Spleen (tissue), 11 donors: ENCODE results near the gene TAS2R60. TPM values are rescaled to one million over a fixed set of nuclear protein-coding genes. Genes with fewer than 3 reads are reported as not detected.
"Not testable (repeated sequence)": the region's sequence is repeated elsewhere in the genome, so short reads cannot be mapped to it uniquely, and the experiment has no call there.

Experiments used
- DNase-seq: peaks from one replicate; pipeline ENCODE4 v3.0.0-alpha.2; 2020
- H3K27ac ChIP-seq, 8 donors: fragments of 200-600 bp; sonication (generic) in 7 of 8; 1 replicate in 4 of 8; 2 replicates in 4 of 8; pipeline versions ENCODE4 v1.5.0 to v1.8.0; 2016 to 2021; ENCODE audit warnings: inconsistent platforms in 4 of 8, mild to moderate bottlenecking in 4 of 8, moderate library complexity in 1 of 8
- H3K27me3 ChIP-seq, 7 donors: fragments of 200-600 bp; sonication (generic) in 6 of 7; replicated peaks in 1 of 7; 1 replicate in 4 of 7; 2 replicates in 3 of 7; pipeline versions ENCODE4 v1.5.0 to v1.8.0; 2016 to 2021; ENCODE audit warnings: inconsistent platforms in 3 of 7, mild to moderate bottlenecking in 1 of 7
- H3K36me3 ChIP-seq, 6 donors: fragments of 200-600 bp; sonication (generic) in 5 of 6; 1 replicate in 4 of 6; 2 replicates in 2 of 6; pipeline versions ENCODE4 v1.5.0 to v1.8.0; 2016 to 2021; ENCODE audit warnings: inconsistent platforms in 2 of 6
- H3K4me1 ChIP-seq, 6 donors: fragments of 200-600 bp; sonication (generic) in 5 of 6; 1 replicate in 3 of 6; 2 replicates in 3 of 6; pipeline versions ENCODE4 v1.5.0 to v1.8.0; 2016 to 2021; ENCODE audit warnings: inconsistent platforms in 3 of 6
- H3K4me3 ChIP-seq, 8 donors: fragments of 200-600 bp; sonication (generic) in 7 of 8; 1 replicate in 4 of 8; 2 replicates in 4 of 8; pipeline versions ENCODE4 v1.5.0 to v1.8.0; 2016 to 2021; ENCODE audit warnings: inconsistent platforms in 4 of 8, mild to moderate bottlenecking in 4 of 8, moderate library complexity in 2 of 8
- H3K9me3 ChIP-seq, 8 donors: fragments of 200-600 bp; sonication (generic) in 7 of 8; 1 replicate in 4 of 8; 2 replicates in 4 of 8; pipeline versions ENCODE4 v1.5.0 to v1.8.0; 2016 to 2021; ENCODE audit warnings: inconsistent platforms in 4 of 8
- POLR2A ChIP-seq, 3 donors: fragments of 450-650 bp; IDR thresholded peaks; one replicate each; pipeline ENCODE4 v1.5.1; 2017; ENCODE audit warnings: antibody characterized with exemption in 3 of 3, mild to moderate bottlenecking in 1 of 3
- POLR2AphosphoS5 ChIP-seq, 3 donors: sonication (generic); formaldehyde crosslinking; IDR thresholded peaks; one replicate each; pipeline ENCODE4 v1.5.1; 2017; ENCODE audit warnings: antibody characterized with exemption in 3 of 3
- WGBS, 5 donors: extraction: QIAGEN DNeasy Blood & Tissue Kit in 3 of 5; methylation state at CpG; one replicate each; pipeline versions ENCODE4 v1.1.5 to v1.1.7; 2013 to 2018; 5-methylcytosine and 5-hydroxymethylcytosine counted together
- intact Hi-C: fragments of 100-400 bp; cut with DNase I; formaldehyde crosslinking; loops from one replicate; pipeline ENCODE4 v1.15.0; 2023; ENCODE audit warnings: low total_unique reads
- polyA plus RNA-seq, 3 donors: library from polyadenylated mRNA; stranded (reverse); fragments of 200-250 nt; gene quantifications; one replicate each; pipeline ENCODE4 v1.2.1, GENCODE V29; 2013
- total RNA-seq, 7 donors: library from RNA; depleted of rRNA in 3 of 7; stranded (reverse); fragments of >200 nt in 3 of 7; fragmentation: NEBNext Ultra II Directional in 4 of 7; extraction: Animal tissue kit (Norgen Biotek cat#: 25700) in 4 of 7; gene quantifications; one replicate each; pipeline versions ENCODE4 v1.1.0 to v1.2.1, GENCODE V29; 2016 to 2021
- TF ChIP-seq, protein P1 (sequence below), 11 experiments: fragments of 200-600 bp in 7 of 11; fragments of 450-650 bp in 4 of 11; sonication (generic) in 4 of 11; IDR thresholded peaks in 8 of 11; conservative IDR thresholded peaks in 3 of 11; 1 replicate in 7 of 11; 2 replicates in 4 of 11; pipeline versions ENCODE4 v1.4.0 to v1.8.0; 2016 to 2021; ENCODE audit warnings: antibody characterized with exemption in 11 of 11, inconsistent platforms in 4 of 11, mild to moderate bottlenecking in 1 of 11
- donor health status: healthy with polysubstance abuse.
- donor health status: DM: no; HTN: no; CAD: no; lungs with moderate emphysema.
- donor health status: DM: no; HTN: no; CAD: no.
- donor health status: Bipolar disorder and iron deficiency.
- donor health status: healthy.
- donor health status: DM: no; HTN: no; CAD: no.
- donor health status: DM: yes; HTN: yes; CAD: no.

Gene TAS2R60
- total and polyA plus RNA-seq, 10 donors = 0.30 to 2.2 (median 0.85) TPM; not detected in 5

DNA sequence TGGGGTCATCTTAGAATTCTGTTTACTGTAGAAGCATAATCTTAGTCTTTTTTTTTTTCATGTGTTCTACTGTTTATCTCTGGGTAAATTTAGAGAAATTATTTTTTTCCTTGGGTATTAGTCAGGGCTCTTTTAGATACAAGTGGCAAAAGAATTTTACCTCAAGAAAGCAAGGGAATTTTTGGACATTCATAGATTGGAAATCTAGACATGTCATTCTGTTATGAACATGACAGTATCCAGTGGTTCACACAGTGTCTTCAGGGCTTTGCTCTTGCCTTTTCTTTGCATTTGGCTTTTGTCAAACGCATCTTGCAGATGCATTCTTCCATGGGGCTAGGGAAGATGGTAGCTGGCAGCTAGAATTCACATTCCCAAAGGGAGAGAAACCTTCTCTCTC lies 20.7 kb downstream of the TAS2R60 start:
- no peak overlapping the region for H3K27ac ChIP-seq
- H3K9me3 ChIP-seq = peaks cover 0 to 13% (median 2%) of the 10 kb centered on the region in 8 donors
- H3K4me1 ChIP-seq = no peaks in the 10 kb centered on the region
- H3K27me3 ChIP-seq = no peaks in the 10 kb centered on the region
- TF ChIP-seq POLR2AphosphoS5 (IDR thresholded peaks at IDR 0.05) (no peak), POLR2A (IDR thresholded peaks at IDR 0.05) (no peak)
- TF ChIP-seq, protein P1, sequence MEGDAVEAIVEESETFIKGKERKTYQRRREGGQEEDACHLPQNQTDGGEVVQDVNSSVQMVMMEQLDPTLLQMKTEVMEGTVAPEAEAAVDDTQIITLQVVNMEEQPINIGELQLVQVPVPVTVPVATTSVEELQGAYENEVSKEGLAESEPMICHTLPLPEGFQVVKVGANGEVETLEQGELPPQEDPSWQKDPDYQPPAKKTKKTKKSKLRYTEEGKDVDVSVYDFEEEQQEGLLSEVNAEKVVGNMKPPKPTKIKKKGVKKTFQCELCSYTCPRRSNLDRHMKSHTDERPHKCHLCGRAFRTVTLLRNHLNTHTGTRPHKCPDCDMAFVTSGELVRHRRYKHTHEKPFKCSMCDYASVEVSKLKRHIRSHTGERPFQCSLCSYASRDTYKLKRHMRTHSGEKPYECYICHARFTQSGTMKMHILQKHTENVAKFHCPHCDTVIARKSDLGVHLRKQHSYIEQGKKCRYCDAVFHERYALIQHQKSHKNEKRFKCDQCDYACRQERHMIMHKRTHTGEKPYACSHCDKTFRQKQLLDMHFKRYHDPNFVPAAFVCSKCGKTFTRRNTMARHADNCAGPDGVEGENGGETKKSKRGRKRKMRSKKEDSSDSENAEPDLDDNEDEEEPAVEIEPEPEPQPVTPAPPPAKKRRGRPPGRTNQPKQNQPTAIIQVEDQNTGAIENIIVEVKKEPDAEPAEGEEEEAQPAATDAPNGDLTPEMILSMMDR (IDR thresholded peaks at IDR 0.05 in 8 of 11, conservative IDR thresholded peaks at IDR 0.05 in 3 of 11) = no peak
- intact Hi-C loops = no loop called here
- WGBS, 5 donors = 65 to 89% (median 77%) methylated on average over 1 of the region's 1 CpG
- H3K4me3 ChIP-seq = no peak overlapping the region
- DNase-seq = no peak
- H3K36me3 ChIP-seq = no peaks in the 10 kb centered on the region

DNA sequence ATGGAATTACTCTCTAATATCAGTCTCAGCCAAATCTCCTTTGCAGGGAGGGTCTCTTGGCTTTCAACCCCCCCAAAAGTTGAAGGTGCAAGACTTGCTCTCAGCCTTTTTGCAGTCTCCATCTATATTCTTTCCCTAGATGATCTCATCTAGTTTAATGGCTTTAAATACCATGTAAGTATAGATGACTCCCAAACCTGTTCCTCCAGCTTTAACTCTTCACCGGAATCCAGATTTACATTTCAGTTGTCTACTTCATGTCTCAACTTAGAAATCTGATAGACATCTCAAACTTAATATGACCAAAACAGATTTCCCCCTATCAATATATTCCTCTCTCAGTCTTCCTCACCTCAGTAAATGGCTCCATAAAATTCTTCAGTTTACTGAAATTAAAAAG lies 24.5 kb downstream of the TAS2R60 start:
- no peaks in the 10 kb centered on the region for H3K36me3 ChIP-seq
- H3K4me1 ChIP-seq = no peaks in the 10 kb centered on the region
- no peaks in the 10 kb centered on the region for H3K27me3 ChIP-seq
- DNase-seq = no peak
- WGBS, 5 donors = 94 to 100% (median 100%) methylated on average over 1 of the region's 1 CpG
- peaks cover 0 to 17% (median 13%) of the 10 kb centered on the region in 8 donors for H3K9me3 ChIP-seq
- H3K4me3 ChIP-seq = no peak overlapping the region
- intact Hi-C loops = no loop called here
- no peak for TF ChIP-seq POLR2AphosphoS5 (IDR thresholded peaks at IDR 0.05)
- TF ChIP-seq, protein P1 (IDR thresholded peaks at IDR 0.05 in 8 of 11, conservative IDR thresholded peaks at IDR 0.05 in 3 of 11) = no peak
- TF ChIP-seq POLR2A (IDR thresholded peaks at IDR 0.05) = no peak
- H3K27ac ChIP-seq = no peak overlapping the region

DNA sequence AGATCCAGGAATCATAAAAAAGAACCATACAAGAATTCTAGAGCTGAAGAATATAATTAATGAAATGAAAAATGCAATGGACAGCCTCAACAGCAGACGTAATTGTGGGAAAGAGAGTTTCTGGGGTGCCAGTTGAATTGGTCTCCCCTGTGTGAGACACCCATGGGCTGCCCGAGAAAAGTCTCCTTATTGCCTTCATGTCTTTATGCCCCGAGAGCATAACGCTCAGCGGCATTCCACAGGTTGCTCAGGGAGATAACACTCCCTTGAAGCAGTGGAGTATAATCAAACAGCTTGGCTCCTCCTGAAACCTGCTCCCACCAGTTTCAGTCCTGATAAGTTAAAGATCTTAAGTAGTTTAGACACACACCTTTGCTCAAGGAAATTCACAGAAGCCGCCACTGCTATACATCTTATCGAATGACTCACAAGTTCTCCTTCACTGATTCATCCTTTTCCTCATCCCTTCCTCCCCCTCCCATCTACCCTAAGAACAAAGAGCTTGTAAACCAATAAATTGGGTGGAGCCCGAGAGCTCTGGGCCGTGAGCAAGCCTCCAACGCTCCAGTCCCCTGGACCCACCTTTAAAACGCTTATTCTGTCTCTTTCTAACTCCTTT lies 28.9 kb downstream of the TAS2R60 start:
- H3K4me3 ChIP-seq, H3K27me3 ChIP-seq, intact Hi-C loops, DNase-seq, H3K27ac ChIP-seq, H3K4me1 ChIP-seq, H3K36me3 ChIP-seq: not testable (repeated sequence)
- peaks cover 0 to 21% (median 17%) of the 10 kb centered on the region in 8 donors for H3K9me3 ChIP-seq
- WGBS, 5 donors = 88 to 92% (median 90%) methylated on average over 11 of the region's 11 CpGs

DNA sequence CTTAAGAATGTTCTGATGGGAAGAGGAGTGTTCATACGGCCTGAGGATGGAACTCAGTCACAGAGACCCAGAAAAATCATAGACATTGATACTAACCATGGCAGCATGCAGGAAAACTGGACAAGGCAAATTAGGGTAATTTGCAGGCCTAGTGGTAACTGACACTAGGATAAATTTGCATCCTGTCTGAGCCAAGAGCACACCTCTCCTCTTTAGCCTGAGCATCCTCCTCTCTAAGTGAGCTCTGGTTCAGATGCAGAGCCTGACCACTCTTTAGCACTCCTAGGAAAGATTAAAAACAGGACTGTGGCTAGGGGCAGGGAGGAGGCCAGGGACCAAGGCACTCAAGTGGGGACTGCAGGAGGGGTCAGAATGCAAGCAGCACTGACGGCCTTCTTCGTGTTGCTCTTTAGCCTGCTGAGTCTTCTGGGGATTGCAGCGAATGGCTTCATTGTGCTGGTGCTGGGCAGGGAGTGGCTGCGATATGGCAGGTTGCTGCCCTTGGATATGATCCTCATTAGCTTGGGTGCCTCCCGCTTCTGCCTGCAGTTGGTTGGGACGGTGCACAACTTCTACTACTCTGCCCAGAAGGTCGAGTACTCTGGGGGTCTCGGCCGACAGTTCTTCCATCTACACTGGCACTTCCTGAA lies 34.4 kb downstream of the TAS2R60 start, which contains the start of gene TAS2R41:
TSS of gene TAS2R41 (plus strand) at position 373 of the 650 bp plus-strand sequence. CDS start at position 373, 0 bp downstream.
- WGBS, 5 donors = 74 to 82% (median 79%) methylated on average over 10 of the region's 10 CpGs
- H3K9me3 ChIP-seq = peaks cover 0 to 5% (median 2%) of the 10 kb centered on the region in 8 donors
- no peak within 1 kb of the TSS for H3K4me3 ChIP-seq
- intact Hi-C loops = no loop called here
- no peak for DNase-seq
- TF ChIP-seq POLR2AphosphoS5 (IDR thresholded peaks at IDR 0.05) (no peak), POLR2A (IDR thresholded peaks at IDR 0.05) (no peak)
- TF ChIP-seq, protein P1 (IDR thresholded peaks at IDR 0.05 in 8 of 11, conservative IDR thresholded peaks at IDR 0.05 in 3 of 11) = no peak
- H3K27ac ChIP-seq = no peak within 1 kb of the TSS
- no peaks in the 10 kb centered on the region for H3K4me1 ChIP-seq
- H3K27me3 ChIP-seq = no peaks in the 10 kb centered on the region
- no peaks in the 10 kb centered on the region for H3K36me3 ChIP-seq
